Upper lobe of left lung (tissue), 4 donors: ENCODE measurements around the gene MYO9B.

ENCODE experiments used
- POLR2A ChIP-seq, 4 donors: fragments of 450-650 bp; IDR thresholded peaks; one replicate each; pipeline ENCODE4 v1.5.1; 2016 to 2017; ENCODE audit warnings: antibody characterized with exemption in 4 of 4, mild to moderate bottlenecking in 2 of 4
- TF ChIP-seq, protein P1 (sequence below), 6 experiments: fragments of 450-650 bp in 4 of 6; fragments of 200-600 bp in 2 of 6; sonication (generic) in 2 of 6; IDR thresholded peaks; one replicate each; pipeline ENCODE4 v1.5.1; 2016 to 2019; ENCODE audit warnings: antibody characterized with exemption in 6 of 6

DNA sequence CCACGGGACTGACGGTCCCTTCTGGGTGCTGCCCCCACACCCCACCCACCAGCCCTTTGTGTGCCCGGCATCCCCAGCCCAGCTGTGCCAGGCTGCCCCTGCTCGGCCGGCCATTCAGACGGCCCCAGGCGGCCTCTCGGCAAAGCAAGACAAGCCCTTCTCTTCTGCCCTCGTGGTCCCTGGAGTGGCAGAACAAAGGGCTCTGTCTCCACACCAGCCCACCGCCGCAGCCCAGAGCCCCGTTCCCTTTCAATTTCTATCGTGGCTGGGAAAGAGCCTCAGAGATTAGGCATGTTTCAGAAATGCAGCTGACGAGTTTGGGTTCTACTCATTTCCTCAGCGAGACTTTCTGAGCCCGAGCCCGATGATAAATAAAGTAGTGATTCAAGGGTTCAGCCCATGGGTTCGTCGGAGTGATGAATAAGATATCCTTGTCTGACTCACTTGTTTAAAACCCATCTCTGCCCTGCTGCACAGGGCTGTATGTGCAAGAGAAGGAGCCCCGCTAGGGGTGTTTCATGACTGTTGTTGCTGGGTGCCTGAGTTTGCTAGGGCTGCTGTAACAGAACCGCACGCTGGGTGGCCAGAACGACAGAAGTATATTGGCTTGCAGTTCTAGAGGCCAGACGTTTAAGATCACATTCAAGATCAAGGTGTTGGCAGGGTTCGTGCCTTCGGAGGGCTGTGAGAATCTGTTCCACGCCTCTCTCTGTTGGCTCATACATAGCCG is 4.3 kb downstream of the MYO9B start:
- TF ChIP-seq POLR2A (IDR thresholded peaks at IDR 0.05) = no peak
- TF ChIP-seq, protein P1, sequence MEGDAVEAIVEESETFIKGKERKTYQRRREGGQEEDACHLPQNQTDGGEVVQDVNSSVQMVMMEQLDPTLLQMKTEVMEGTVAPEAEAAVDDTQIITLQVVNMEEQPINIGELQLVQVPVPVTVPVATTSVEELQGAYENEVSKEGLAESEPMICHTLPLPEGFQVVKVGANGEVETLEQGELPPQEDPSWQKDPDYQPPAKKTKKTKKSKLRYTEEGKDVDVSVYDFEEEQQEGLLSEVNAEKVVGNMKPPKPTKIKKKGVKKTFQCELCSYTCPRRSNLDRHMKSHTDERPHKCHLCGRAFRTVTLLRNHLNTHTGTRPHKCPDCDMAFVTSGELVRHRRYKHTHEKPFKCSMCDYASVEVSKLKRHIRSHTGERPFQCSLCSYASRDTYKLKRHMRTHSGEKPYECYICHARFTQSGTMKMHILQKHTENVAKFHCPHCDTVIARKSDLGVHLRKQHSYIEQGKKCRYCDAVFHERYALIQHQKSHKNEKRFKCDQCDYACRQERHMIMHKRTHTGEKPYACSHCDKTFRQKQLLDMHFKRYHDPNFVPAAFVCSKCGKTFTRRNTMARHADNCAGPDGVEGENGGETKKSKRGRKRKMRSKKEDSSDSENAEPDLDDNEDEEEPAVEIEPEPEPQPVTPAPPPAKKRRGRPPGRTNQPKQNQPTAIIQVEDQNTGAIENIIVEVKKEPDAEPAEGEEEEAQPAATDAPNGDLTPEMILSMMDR (IDR thresholded peaks at IDR 0.05) = peak in 5 of 6 experiments; percentile 36 to 73 (median 53)
